ENCODE measurements around the gene FOXP2.
A peak's percentile ranks its signal among the peaks of the same experiment; 100 is the strongest.
"Not testable (repeated sequence)": the region's sequence is repeated elsewhere in the genome, so short reads cannot be mapped to it uniquely, and the experiment has no call there.

Gene FOXP2

GRCh38 chr7:114548081-114548980 lies 133.7 kb downstream of the FOXP2 start:
- intact Hi-C loops (cut with DNase I): no loop called here
- no peak for DNase-seq

GRCh38 chr7:114554781-114555537 lies 140.3 kb downstream of the FOXP2 start:
- DNase-seq: no peak
- intact Hi-C loops (cut with DNase I): no loop called here

GRCh38 chr7:114567416-114567815 lies 152.8 kb downstream of the FOXP2 start:
- intact Hi-C loops (cut with DNase I): no loop called here
- DNase-seq: no peak

- DNase-seq: no peak
- intact Hi-C loops (cut with DNase I): no loop called here
These were observed 154.6 kb downstream of the FOXP2 start for GRCh38 chr7:114569220-114569619.

- intact Hi-C loops (cut with DNase I): no loop called here
- DNase-seq: no peak
These were observed 159.8 kb downstream of the FOXP2 start for GRCh38 chr7:114574384-114574783.

DNA sequence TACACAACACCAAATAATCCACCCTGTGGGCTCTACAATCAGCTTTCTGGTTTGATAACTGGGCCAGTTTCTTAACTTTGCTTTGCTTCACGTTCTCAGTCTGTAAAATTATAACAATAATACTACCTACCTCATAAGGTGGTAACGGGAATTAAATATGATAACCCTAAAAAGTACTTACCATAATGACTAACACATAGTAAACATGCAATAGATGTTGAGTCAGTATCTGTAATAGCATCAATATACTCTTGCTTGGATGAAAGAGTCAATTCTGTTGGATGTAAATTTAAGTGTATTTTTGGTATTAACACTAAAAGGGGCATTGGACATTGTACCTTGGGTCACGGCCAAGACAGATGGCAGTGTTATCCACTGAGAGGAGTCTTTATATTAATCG lies 160.5 kb downstream of the FOXP2 start:
- DNase-seq: no peak
- intact Hi-C loops (cut with DNase I): no loop called here

- intact Hi-C loops (cut with DNase I); DNase-seq: not testable (repeated sequence)
These were observed 166.3 kb downstream of the FOXP2 start for GRCh38 chr7:114580963-114581362.

- intact Hi-C loops (cut with DNase I): no loop called here
- DNase-seq: no peak
These were observed 173.9 kb downstream of the FOXP2 start for GRCh38 chr7:114588506-114588905.

GRCh38 chr7:114589436-114589835 lies 174.8 kb downstream of the FOXP2 start:
- DNase-seq: no peak
- intact Hi-C loops (cut with DNase I): no loop called here

DNA sequence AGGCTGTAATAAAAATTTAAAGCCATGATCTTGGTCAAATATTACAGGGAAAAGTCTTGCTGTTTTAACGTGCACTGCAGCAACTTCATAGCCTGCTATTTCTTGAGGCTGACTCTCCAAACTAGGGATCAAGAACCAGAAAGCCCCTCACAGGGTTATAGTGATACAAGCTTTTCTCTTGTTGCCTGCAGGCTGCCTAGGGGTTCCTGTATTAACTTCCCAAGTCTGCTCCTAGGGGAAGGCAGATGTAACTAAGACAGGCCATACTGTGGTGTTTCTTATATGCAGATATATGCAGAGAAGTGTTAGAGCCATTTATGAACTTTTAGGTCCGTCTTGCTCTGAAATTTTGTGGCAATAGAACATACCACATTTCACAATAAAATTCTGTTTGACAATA lies 175.7 kb downstream of the FOXP2 start:
- intact Hi-C loops (cut with DNase I): no loop called here
- no peak for DNase-seq

DNA sequence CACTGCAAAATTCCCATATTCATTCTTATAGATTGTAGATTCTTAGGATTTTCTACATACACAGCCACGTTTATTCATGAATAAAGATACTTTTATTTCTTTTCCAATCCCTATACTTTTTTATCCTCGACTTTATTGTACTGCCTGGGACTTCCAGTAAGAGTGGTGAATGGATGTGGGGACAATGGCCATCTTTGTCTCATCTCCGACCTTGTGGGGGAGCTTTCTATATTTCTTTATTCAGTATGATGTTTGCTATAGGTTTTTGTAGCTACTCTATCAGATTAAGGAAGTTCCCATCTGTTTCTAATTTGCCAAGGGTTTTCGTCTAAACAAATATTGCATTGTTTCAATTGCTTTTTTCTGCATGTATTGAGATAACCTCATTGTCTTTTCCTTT lies 184.3 kb downstream of the FOXP2 start:
- intact Hi-C loops (cut with DNase I): no loop called here
- no peak for DNase-seq

- intact Hi-C loops (cut with DNase I): no loop called here
- DNase-seq: no peak
These were observed 191.5 kb downstream of the FOXP2 start for GRCh38 chr7:114606100-114606499.

DNA sequence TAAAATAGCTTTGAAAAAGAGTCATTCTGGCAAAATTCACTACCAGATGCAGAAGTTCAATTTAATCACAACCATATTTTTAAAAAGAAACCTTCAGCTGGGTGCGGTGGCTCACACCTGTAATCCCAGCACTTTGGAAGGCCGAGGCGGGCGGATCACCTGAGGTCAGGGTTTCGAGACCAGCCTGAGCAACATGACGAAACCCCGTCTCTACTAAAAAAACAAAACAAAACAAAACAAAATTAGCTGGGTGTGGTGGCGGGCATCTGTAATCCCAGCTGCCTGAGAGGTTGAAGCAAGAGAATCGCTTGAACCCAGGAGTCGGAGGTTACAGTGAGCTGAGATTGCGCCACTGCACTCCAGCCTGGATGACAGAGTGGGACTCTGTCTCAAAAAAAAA lies 194.2 kb downstream of the FOXP2 start:
- intact Hi-C loops (cut with DNase I): not testable (repeated sequence)

GRCh38 chr7:114620208-114620607 lies 205.6 kb downstream of the FOXP2 start:
- no peak for DNase-seq
- intact Hi-C loops (cut with DNase I): no loop called here

More for the DNA sequence above, 194.2 kb downstream of the FOXP2 start:
- not testable (repeated sequence) for DNase-seq

- intact Hi-C loops (cut with DNase I): no loop called here
- DNase-seq: no peak
These were observed 207.6 kb downstream of the FOXP2 start for GRCh38 chr7:114622221-114622620.

DNA sequence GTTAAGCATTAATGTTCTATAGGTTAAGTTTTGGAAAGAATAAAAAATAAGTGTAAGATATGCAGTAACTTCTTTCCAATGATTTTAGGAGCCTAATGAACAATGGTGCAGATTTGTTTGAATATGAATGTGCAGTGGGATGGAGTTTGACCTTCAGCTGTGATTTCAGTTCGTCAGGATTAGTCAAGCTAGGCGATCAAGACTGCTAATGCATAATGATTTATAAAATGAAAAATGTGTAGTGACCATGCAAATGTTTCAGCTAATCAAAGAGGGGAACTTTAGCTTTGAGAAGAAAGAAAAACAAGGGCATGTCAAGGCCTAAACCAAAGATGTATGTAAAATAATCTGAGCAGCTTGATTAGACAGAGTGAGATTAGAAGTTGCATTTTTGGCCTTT lies 208.5 kb downstream of the FOXP2 start:
- intact Hi-C loops (cut with DNase I): no loop called here
- DNase-seq: no peak

DNA sequence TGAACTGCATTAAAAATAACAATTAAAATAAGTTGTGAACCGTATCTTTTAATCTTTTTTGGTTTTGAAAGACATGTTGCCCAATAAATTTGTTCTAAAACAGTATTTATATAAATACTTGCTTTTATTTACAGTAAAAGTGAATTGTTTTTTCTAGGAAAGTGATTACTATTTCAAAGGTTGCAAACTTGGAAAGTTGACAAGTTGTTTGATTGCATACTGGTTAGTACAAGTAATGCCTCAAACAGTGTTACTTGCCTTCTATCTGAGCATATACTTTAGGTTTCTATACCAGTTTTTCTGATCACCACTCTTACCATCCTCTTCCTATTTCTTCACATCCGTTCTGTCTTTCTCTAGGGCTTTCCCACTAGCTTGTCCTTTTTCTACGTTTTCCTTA lies 212.6 kb downstream of the FOXP2 start:
- no peak for DNase-seq
- intact Hi-C loops (cut with DNase I): no loop called here

DNA sequence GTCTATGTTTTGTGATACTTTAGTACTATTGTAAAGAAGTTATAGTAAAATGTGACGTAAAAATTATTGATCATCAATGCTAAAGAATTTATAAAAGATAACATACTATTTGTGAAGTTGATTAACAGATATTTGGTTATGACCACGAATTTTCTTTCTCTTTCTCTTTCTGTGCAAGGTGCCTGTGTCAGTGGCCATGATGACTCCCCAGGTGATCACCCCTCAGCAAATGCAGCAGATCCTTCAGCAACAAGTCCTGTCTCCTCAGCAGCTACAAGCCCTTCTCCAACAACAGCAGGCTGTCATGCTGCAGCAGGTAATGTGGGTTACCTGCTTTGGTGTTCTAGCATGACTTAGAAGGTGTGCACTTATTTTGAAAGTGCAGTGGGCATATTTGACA lies 213.7 kb downstream of the FOXP2 start:
- intact Hi-C loops (cut with DNase I): no loop called here
- DNase-seq: no peak

GRCh38 chr7:114629762-114630161 lies 215.1 kb downstream of the FOXP2 start:
- no peak for DNase-seq
- intact Hi-C loops (cut with DNase I): no loop called here

DNA sequence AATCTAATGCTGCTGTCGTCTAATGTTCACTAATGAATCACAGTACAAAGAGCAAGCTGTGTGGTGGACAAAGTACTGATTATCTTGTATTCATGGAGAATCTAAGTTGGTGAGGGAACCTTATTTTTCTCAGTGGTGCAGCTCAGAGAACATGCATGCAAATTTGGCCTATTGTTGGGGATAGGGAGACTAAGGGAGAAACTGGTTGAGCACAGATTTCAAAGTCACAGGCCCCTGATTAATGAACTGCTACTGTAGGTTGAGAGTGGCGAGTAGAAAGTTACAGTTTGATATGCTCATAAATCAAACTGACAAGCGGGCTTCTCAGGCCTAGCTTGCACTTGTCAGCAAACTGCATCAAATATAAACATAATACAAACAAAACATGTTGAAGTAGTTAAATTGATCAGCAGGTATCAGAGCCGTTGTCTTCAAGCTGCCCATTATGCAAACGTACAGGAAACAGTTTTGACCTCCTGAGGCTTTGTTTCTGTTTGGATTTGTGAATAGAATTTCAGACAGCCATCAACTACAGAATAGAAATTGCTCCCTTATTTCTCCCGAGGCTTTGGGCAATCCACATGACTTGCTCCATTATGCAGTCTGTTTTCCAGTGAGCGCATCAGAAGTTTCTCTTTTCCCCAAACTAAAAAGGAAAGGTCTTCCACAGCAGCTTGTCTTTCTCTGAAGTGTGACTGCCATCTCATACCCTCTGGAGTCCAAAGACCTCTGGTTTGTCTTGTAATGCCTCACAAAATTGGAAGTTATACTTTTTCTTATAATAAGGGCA lies 215.8 kb downstream of the FOXP2 start:
- DNase-seq: peak in 1 of 42 donors; percentile 10
- intact Hi-C loops (cut with DNase I): no loop called here
